Activated B cell treated with CpG ODN at 0.5 μM for 24 hours (primary cell): ENCODE results near the gene ACOT2. TPM values are rescaled to one million over a fixed set of nuclear protein-coding genes. Genes with fewer than 3 reads are reported as not detected.
A peak's percentile ranks its signal among the peaks of the same experiment; 100 is the strongest.
"Not testable (repeated sequence)": the region's sequence is repeated elsewhere in the genome, so short reads cannot be mapped to it uniquely, and the experiment has no call there.

Experiments used
- ATAC-seq: fragments of 200-7000 bp; cut with Tn5 transposase; one replicate; pipeline ENCODE4 v1.10.0; 2021; ENCODE audit warnings: low read depth, mild to moderate bottlenecking, moderate library complexity
- CTCF ChIA-PET: fragments of 350-600 bp; sonication (Branson Sonifier 250); formaldehyde crosslinking; loops from one replicate; lab custom pipeline; 2021; ENCODE audit warnings: antibody characterized with exemption; lab: Charles Lee
- POLR2A ChIA-PET: fragments of 350-600 bp; sonication (Branson Sonifier 250); formaldehyde crosslinking; loops from one replicate; lab custom pipeline; 2021; ENCODE audit warnings: antibody characterized with exemption; lab: Charles Lee
- DNase-seq: peaks from one replicate; pipeline ENCODE4 v3.0.0; 2022
- H3K27ac Mint-ChIP-seq: one replicate; pipeline ENCODE4 v1.8.0; 2020; ENCODE audit warnings: mixed read lengths
- H3K27me3 Mint-ChIP-seq: one replicate; pipeline ENCODE4 v1.8.0; 2021; ENCODE audit warnings: mixed read lengths
- H3K36me3 Mint-ChIP-seq: one replicate; pipeline ENCODE4 v1.8.0; 2021; ENCODE audit warnings: low read depth, mixed read lengths
- H3K4me1 Mint-ChIP-seq: one replicate; pipeline ENCODE4 v1.8.0; 2021; ENCODE audit warnings: mixed read lengths
- H3K4me3 Mint-ChIP-seq: one replicate; pipeline ENCODE4 v1.8.0; 2020; ENCODE audit warnings: mild to moderate bottlenecking, mixed read lengths
- H3K9me3 Mint-ChIP-seq: one replicate; pipeline ENCODE4 v1.8.0; 2020; ENCODE audit warnings: mixed read lengths
- intact Hi-C: fragments of 100-400 bp; cut with micrococcal nuclease; formaldehyde crosslinking; loops from one replicate; pipeline ENCODE4 v1.15.1; 2024
- total RNA-seq: library from RNA; stranded (reverse); gene quantifications from 2 replicates; pipeline ENCODE4 v1.2.3, GENCODE V29; 2022
- TF ChIP-seq, protein P1 (sequence below): fragments of 200-600 bp; IDR thresholded peaks from one replicate; pipeline ENCODE4 v1.8.0; 2022; ENCODE audit warnings: antibody characterized with exemption, mild to moderate bottlenecking

The ACOT2 gene
- total RNA-seq, 1 donor from 2014 or later: 13.8 TPM

DNA sequence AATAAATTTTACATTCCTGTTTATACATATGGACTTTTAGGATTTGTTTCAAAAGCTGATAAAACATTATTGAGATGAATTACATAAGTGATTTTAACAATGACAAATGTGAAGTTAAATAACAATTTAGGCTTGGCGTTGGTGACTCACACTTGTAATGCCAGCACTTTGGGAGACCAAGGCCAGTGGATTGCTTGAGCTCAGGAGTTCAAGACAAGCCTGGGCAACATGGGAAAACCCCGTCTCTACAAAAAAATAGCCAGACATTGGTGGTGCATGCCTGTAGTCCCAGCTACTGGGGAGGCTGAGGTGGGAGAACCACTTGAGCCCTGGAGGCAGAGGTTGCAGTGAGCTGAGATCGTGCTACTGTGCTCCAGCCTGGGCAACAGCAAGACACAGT is 7.4 kb downstream of the ACOT2 start:
- ChIA-PET POLR2A (no interaction called here), CTCF (no interaction called here)
- intact Hi-C loops: no loop called here
- ATAC-seq (no peak), DNase-seq (no peak)
- H3K4me1 Mint-ChIP-seq: peaks cover 3% of the 10 kb centered on the region
- H3K27me3 Mint-ChIP-seq: no peaks in the 10 kb centered on the region
- peaks cover 31% of the 10 kb centered on the region for H3K36me3 Mint-ChIP-seq
- H3K27ac Mint-ChIP-seq: no peak overlapping the region
- H3K9me3 Mint-ChIP-seq: no peaks in the 10 kb centered on the region
- no peak overlapping the region for H3K4me3 Mint-ChIP-seq
- TF ChIP-seq, protein P1, sequence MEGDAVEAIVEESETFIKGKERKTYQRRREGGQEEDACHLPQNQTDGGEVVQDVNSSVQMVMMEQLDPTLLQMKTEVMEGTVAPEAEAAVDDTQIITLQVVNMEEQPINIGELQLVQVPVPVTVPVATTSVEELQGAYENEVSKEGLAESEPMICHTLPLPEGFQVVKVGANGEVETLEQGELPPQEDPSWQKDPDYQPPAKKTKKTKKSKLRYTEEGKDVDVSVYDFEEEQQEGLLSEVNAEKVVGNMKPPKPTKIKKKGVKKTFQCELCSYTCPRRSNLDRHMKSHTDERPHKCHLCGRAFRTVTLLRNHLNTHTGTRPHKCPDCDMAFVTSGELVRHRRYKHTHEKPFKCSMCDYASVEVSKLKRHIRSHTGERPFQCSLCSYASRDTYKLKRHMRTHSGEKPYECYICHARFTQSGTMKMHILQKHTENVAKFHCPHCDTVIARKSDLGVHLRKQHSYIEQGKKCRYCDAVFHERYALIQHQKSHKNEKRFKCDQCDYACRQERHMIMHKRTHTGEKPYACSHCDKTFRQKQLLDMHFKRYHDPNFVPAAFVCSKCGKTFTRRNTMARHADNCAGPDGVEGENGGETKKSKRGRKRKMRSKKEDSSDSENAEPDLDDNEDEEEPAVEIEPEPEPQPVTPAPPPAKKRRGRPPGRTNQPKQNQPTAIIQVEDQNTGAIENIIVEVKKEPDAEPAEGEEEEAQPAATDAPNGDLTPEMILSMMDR: no peak

DNA sequence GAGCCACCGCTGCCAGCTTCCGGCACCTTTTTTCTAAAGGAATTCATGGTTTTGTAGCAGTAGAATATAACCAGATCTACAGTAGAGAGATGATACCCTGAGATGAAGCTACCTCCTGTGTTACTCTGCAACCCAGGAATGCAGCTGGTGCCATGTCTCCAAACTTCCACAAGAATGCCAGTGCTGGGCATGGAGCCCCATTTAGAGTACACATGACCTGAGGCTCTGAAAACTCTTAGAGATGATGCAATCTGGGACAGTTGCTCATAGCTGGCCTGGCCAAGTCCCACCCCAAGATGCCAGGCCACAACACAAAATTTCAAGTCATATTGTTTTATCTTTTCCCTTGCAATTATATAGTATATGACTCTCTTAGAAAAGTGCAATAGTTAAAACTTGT is 8.2 kb downstream of the ACOT2 start:
- CTCF ChIA-PET: not testable (repeated sequence)

DNA sequence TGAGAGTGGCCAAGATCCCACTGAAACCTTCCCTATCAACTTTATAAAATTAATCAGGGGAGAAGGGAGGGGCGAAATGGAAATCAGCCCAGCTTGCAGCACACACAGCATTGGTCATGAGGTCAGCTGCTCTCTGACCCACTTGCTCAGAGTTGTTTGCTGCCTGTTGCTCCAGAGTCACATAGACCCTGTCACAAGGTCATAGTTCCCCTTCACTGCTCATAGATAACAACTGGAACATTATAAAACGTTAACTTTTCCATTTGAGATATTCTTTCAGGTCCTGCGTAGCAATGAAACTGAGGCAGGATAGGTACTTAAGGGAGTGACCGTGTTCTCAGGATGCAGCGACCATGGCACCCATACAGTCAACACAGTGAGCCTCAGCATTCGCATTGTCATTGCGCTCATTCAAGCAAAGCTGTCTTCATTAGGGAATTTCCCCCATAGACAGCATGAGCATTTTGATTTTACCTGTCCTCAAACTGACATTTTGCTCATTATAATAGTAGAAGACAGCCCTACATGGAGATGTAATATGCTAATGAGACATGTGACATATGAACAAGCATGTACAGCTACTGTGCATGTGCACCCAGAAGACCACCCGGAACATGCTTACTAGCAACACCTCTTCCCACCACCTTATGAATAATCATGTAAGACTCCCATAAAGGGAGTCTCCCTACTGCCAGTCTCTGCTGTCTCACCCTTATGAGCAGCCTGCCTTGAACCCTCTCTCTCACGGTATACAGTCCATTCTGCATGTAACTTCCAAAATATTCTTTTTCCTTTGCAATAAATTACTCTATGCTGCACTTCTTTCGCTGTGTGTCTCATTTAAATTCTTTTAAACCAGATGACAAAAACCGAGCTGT is 13.3 kb downstream of the ACOT2 start:
- POLR2A ChIA-PET: interaction anchor here (0.7 to 0.8 kb wide), 4 partner anchors 10 to 28 kb away, joined by 3 to 6 read pairs (median 3); partner anchors contain the start of gene ACOT2
- Mint-ChIP-seq H3K4me3 (peak overlapping the region; percentile 41), H3K27ac (peak overlapping the region; percentile 87), H3K36me3 (peaks cover 17% of the 10 kb centered on the region)
- peak; percentile 96 for ATAC-seq
- H3K9me3 Mint-ChIP-seq, H3K27me3 Mint-ChIP-seq, H3K4me1 Mint-ChIP-seq, CTCF ChIA-PET, DNase-seq: not testable (repeated sequence)
- intact Hi-C loops: loop anchor here (2.0 kb wide), 1 partner anchor 14 kb away; the partner anchor contains the start of gene ACOT2

More for the DNA sequence above, 8.2 kb downstream of the ACOT2 start:
- H3K4me3 Mint-ChIP-seq, H3K27me3 Mint-ChIP-seq, H3K4me1 Mint-ChIP-seq, ATAC-seq, H3K9me3 Mint-ChIP-seq, DNase-seq, intact Hi-C loops, H3K27ac Mint-ChIP-seq: not testable (repeated sequence)
- H3K36me3 Mint-ChIP-seq: peaks cover 31% of the 10 kb centered on the region
- POLR2A ChIA-PET: interaction anchor here (0.6 to 0.7 kb wide), 2 partner anchors 87 to 303 kb away, joined by 3 read pairs; partner anchors contain the start of gene RIOX1

DNA sequence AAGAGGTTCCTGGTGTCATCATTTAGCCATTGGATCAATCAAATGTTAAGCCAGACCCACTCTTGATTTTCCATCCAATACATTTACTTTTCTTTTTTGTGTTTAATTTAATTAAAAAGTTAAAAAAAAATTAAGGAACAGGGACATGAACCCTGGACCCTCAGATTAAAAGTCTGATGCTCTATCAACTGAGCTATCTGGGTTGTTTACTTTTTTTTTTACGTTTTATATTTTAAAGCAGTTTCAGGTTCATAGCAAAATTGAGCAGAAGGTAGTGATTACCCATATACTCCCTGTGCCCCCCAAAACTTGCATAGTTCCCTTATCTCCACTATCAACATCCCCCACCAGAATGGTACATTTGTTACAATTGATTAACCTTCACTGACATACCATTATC is 19.7 kb downstream of the ACOT2 start:
- ChIA-PET CTCF (no interaction called here), POLR2A (no interaction called here)
- Mint-ChIP-seq H3K27ac (no peak overlapping the region), H3K27me3 (no peaks in the 10 kb centered on the region), H3K9me3 (no peaks in the 10 kb centered on the region), H3K4me3 (no peak overlapping the region), H3K4me1 (peaks cover 6% of the 10 kb centered on the region), H3K36me3 (no peaks in the 10 kb centered on the region)
- intact Hi-C loops: no loop called here
- DNase-seq: no peak
- TF ChIP-seq, protein P1: no peak
- ATAC-seq: no peak

DNA sequence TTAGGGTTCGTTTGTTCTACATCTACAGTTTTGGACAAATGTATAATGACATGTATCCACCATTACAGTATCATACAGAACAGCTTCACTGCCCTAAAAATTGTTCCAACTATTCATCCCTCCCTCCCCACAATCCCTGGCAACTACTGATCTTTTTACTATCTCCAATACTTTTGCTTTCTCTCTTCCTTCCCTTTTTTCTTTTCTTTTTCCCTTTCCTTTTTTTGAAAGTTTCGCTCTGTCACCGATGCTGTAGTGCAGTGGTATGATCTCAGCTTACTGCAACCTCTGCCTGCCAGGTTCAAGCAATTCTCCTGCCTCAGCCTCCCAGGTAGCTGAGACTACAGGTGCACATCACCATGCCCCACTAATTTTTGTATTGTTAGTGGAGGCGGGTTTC is 20.1 kb downstream of the ACOT2 start:
- no peak overlapping the region for H3K27ac Mint-ChIP-seq
- H3K9me3 Mint-ChIP-seq: no peaks in the 10 kb centered on the region
- intact Hi-C loops: no loop called here
- ChIA-PET POLR2A (no interaction called here), CTCF (no interaction called here)
- H3K36me3 Mint-ChIP-seq: no peaks in the 10 kb centered on the region
- ATAC-seq: no peak
- peaks cover 6% of the 10 kb centered on the region for H3K4me1 Mint-ChIP-seq
- no peak overlapping the region for H3K4me3 Mint-ChIP-seq
- no peak for DNase-seq
- TF ChIP-seq, protein P1: no peak
- H3K27me3 Mint-ChIP-seq: no peaks in the 10 kb centered on the region

DNA sequence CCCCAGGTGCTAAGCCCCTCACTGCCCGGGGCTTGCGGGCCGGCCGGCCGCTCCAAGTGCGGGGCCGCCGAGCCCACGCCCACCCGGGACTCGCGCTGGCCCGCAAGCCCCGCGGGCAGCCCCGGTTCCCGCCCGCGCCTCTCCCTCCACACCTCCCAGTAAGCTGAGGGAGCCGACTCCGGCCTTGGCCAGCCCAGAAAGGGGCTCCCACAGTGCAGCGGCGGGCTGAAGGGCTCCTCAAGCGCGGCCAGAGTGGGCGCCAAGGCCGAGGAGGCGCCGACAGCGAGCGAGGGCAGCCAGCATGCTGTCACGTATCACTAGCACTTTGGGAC is 21.6 kb downstream of the ACOT2 start:
- H3K27ac Mint-ChIP-seq, H3K4me1 Mint-ChIP-seq: not testable (repeated sequence)

More for the DNA sequence above, 21.6 kb downstream of the ACOT2 start:
- H3K4me3 Mint-ChIP-seq, H3K9me3 Mint-ChIP-seq, DNase-seq, H3K27me3 Mint-ChIP-seq, H3K36me3 Mint-ChIP-seq, CTCF ChIA-PET, intact Hi-C loops, ATAC-seq: not testable (repeated sequence)
- POLR2A ChIA-PET: interaction anchor here (1.7 kb wide), 1 partner anchor 22 kb away, joined by 9 read pairs; the partner anchor contains the start of gene ACOT6
